Neural cell (in vitro differentiated cells): ENCODE data around the gene GLI3. TPM values are rescaled to one million over a fixed set of nuclear protein-coding genes. Genes with fewer than 3 reads are reported as not detected.

Experiments
- H2AFZ ChIP-seq: fragments of 200-600, 300-800 bp; sonication (generic), shearing (Covaris generic); 2 replicates; pipeline ENCODE4 v1.6.0; 2014; ENCODE audit warnings: low read depth, mild to moderate bottlenecking, antibody characterized with exemption, low read length, moderate library complexity
- H3F3A ChIP-seq: fragments of 200-600 bp; shearing (Covaris generic); 2 replicates; pipeline ENCODE4 v1.6.1; 2016; ENCODE audit warnings: mild to moderate bottlenecking, moderate library complexity, mixed read lengths, antibody characterized with exemption, low read length; ENCODE audit not compliant: insufficient read depth, poor library complexity, severe bottlenecking
- H3K27ac ChIP-seq: fragments of 200-600, 300-800 bp; sonication (generic), shearing (Covaris generic); 2 replicates; pipeline ENCODE4 v1.5.1; 2014; ENCODE audit warnings: mild to moderate bottlenecking, low read length, moderate library complexity
- H3K27me3 ChIP-seq: fragments of 300-800, 200-600 bp; sonication (generic), shearing (Covaris generic); 2 replicates; pipeline ENCODE4 v1.6.0; 2014; ENCODE audit warnings: mild to moderate bottlenecking, low read depth, low read length, moderate library complexity; ENCODE audit not compliant: insufficient read depth
- H3K36me3 ChIP-seq: fragments of 300-800, 200-600 bp; sonication (generic), shearing (Covaris generic); 2 replicates; pipeline ENCODE4 v1.5.1; 2014; ENCODE audit warnings: mild to moderate bottlenecking, antibody characterized with exemption, low read length, moderate library complexity; ENCODE audit not compliant: insufficient read depth
- H3K4me2 ChIP-seq: fragments of 300-800, 200-600 bp; sonication (generic), shearing (Covaris generic); 2 replicates; pipeline ENCODE4 v1.6.0; 2014; ENCODE audit warnings: mild to moderate bottlenecking, low read length
- H3K4me3 ChIP-seq: fragments of 300-800, 200-600 bp; sonication (generic), shearing (Covaris generic); 2 replicates; pipeline ENCODE4 v1.5.1; 2014; ENCODE audit warnings: mild to moderate bottlenecking, low read length, moderate library complexity
- H3K79me2 ChIP-seq: fragments of 200-600 bp; shearing (Covaris generic); replicated peaks from 2 replicates; pipeline ENCODE4 v1.6.0; 2014; ENCODE audit warnings: mild to moderate bottlenecking, low read length, moderate library complexity; ENCODE audit not compliant: insufficient read depth
- H3K9ac ChIP-seq: fragments of 300-800, 200-600 bp; sonication (generic), shearing (Covaris generic); 2 replicates; pipeline ENCODE4 v1.6.1; 2016; ENCODE audit warnings: mild to moderate bottlenecking, low read length, mixed read lengths
- H3K9me2 ChIP-seq: fragments of 200-600 bp; shearing (Covaris generic); 2 replicates; pipeline ENCODE4 v1.6.1; 2016; ENCODE audit warnings: mild to moderate bottlenecking, low read length, mixed read lengths; ENCODE audit not compliant: insufficient read depth
- H3K9me3 ChIP-seq: fragments of 200-600, 300-800 bp; sonication (generic), shearing (Covaris generic); 2 replicates; pipeline ENCODE4 v1.6.1; 2016; ENCODE audit warnings: mild to moderate bottlenecking, mixed run types, low read length, moderate library complexity, mixed read lengths
- H4K20me1 ChIP-seq: fragments of 200-600 bp; shearing (Covaris generic); 2 replicates; pipeline ENCODE4 v1.6.1; 2016; ENCODE audit warnings: mild to moderate bottlenecking, mixed run types; ENCODE audit not compliant: insufficient read depth
- EP300 ChIP-seq: fragments of 450-650 bp; conservative IDR thresholded peaks from 2 replicates; pipeline ENCODE4 v1.6.1; 2014; ENCODE audit warnings: antibody characterized with exemption, mild to moderate bottlenecking, moderate library complexity; ENCODE audit not compliant: poor library complexity, severe bottlenecking
- EZH2 ChIP-seq: fragments of 200-600, 300-800 bp; shearing (Covaris generic), sonication (generic); IDR thresholded peaks from 2 replicates; pipeline ENCODE4 v1.6.1; 2014; ENCODE audit warnings: antibody characterized with exemption, low read length, borderline replicate concordance, mild to moderate bottlenecking; ENCODE audit not compliant: insufficient read depth, poor library complexity, severe bottlenecking
- MXI1 ChIP-seq: fragments of 450-650 bp; conservative IDR thresholded peaks from 2 replicates; pipeline ENCODE4 v1.6.1; 2014; ENCODE audit warnings: antibody characterized with exemption, mild to moderate bottlenecking; ENCODE audit not compliant: poor library complexity, severe bottlenecking
- POLR2AphosphoS5 ChIP-seq: IDR thresholded peaks from 2 replicates; pipeline ENCODE4 v1.6.1; 2012
- RAD21 ChIP-seq: fragments of 450-650 bp; conservative IDR thresholded peaks from 2 replicates; pipeline ENCODE4 v1.6.1; 2014; ENCODE audit warnings: antibody characterized with exemption, mild to moderate bottlenecking, moderate library complexity
- SMC3 ChIP-seq: fragments of 450-650 bp; conservative IDR thresholded peaks from 2 replicates; pipeline ENCODE4 v1.6.1; 2014; ENCODE audit warnings: antibody characterized with exemption, mild to moderate bottlenecking, moderate library complexity; ENCODE audit not compliant: poor library complexity
- TAF1 ChIP-seq: IDR thresholded peaks from 2 replicates; pipeline ENCODE4 v1.6.1; 2012; ENCODE audit warnings: low read depth
- polyA plus RNA-seq: library from polyadenylated mRNA; depleted of rRNA; stranded (reverse); fragments of >200 nt; gene quantifications from 2 replicates; pipeline ENCODE4 v1.2.3, GENCODE V29; 2014
- TF ChIP-seq, protein P1 (sequence below): fragments of 450-650 bp; IDR thresholded peaks from 2 replicates; pipeline ENCODE4 v1.5.1; 2014; ENCODE audit warnings: antibody characterized with exemption, mild to moderate bottlenecking, moderate library complexity; ENCODE audit not compliant: poor library complexity, severe bottlenecking
- TF ChIP-seq, protein P2 (sequence below): IDR thresholded peaks from 2 replicates; pipeline ENCODE4 v1.6.1; 2012; ENCODE audit warnings: borderline replicate concordance

Gene GLI3
- polyA plus RNA-seq, 1 donor from 2014 or later, result 0.19 TPM

DNA sequence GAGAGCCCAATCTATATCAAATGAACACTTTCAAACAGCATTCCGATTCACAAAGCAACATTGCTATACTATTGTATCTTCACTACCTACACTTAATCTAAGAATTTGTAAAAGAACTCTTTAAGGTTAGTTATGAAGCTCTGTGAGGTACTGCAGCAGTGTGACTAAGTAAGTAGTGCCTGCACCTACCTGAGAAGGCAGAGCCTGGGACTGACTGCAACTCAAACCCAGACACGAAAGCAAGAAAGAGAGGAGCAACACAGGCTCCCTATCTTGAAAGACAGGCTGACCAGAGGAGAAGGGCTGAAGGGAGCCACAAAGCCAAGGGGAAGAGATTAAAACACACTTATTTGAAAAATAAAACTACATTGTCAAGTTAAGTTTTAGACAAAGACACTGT lies 160.1 kb downstream of the GLI3 start:
- Histone ChIP-seq H3K9me2 (no peaks in the 10 kb centered on the region), H3K27me3 (no peaks in the 10 kb centered on the region), H3K9ac (no peak overlapping the region), H3F3A (no peaks in the 10 kb centered on the region), H3K36me3 (no peaks in the 10 kb centered on the region), H3K4me3 (no peak overlapping the region), H3K27ac (no peak overlapping the region), H3K9me3 (no peaks in the 10 kb centered on the region), H4K20me1 (no peaks in the 10 kb centered on the region), H3K4me2 (no peak overlapping the region), H3K79me2 (peaks cover 62% of the 10 kb centered on the region), H2AFZ (no peak overlapping the region)
- TF ChIP-seq EZH2 (no peak), POLR2AphosphoS5 (no peak), RAD21 (no peak), SMC3 (no peak), EP300 (no peak), MXI1 (no peak), TAF1 (no peak)
- TF ChIP-seq, protein P1, sequence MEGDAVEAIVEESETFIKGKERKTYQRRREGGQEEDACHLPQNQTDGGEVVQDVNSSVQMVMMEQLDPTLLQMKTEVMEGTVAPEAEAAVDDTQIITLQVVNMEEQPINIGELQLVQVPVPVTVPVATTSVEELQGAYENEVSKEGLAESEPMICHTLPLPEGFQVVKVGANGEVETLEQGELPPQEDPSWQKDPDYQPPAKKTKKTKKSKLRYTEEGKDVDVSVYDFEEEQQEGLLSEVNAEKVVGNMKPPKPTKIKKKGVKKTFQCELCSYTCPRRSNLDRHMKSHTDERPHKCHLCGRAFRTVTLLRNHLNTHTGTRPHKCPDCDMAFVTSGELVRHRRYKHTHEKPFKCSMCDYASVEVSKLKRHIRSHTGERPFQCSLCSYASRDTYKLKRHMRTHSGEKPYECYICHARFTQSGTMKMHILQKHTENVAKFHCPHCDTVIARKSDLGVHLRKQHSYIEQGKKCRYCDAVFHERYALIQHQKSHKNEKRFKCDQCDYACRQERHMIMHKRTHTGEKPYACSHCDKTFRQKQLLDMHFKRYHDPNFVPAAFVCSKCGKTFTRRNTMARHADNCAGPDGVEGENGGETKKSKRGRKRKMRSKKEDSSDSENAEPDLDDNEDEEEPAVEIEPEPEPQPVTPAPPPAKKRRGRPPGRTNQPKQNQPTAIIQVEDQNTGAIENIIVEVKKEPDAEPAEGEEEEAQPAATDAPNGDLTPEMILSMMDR, result no peak
- TF ChIP-seq, protein P2, sequence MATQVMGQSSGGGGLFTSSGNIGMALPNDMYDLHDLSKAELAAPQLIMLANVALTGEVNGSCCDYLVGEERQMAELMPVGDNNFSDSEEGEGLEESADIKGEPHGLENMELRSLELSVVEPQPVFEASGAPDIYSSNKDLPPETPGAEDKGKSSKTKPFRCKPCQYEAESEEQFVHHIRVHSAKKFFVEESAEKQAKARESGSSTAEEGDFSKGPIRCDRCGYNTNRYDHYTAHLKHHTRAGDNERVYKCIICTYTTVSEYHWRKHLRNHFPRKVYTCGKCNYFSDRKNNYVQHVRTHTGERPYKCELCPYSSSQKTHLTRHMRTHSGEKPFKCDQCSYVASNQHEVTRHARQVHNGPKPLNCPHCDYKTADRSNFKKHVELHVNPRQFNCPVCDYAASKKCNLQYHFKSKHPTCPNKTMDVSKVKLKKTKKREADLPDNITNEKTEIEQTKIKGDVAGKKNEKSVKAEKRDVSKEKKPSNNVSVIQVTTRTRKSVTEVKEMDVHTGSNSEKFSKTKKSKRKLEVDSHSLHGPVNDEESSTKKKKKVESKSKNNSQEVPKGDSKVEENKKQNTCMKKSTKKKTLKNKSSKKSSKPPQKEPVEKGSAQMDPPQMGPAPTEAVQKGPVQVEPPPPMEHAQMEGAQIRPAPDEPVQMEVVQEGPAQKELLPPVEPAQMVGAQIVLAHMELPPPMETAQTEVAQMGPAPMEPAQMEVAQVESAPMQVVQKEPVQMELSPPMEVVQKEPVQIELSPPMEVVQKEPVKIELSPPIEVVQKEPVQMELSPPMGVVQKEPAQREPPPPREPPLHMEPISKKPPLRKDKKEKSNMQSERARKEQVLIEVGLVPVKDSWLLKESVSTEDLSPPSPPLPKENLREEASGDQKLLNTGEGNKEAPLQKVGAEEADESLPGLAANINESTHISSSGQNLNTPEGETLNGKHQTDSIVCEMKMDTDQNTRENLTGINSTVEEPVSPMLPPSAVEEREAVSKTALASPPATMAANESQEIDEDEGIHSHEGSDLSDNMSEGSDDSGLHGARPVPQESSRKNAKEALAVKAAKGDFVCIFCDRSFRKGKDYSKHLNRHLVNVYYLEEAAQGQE, result no peak

DNA sequence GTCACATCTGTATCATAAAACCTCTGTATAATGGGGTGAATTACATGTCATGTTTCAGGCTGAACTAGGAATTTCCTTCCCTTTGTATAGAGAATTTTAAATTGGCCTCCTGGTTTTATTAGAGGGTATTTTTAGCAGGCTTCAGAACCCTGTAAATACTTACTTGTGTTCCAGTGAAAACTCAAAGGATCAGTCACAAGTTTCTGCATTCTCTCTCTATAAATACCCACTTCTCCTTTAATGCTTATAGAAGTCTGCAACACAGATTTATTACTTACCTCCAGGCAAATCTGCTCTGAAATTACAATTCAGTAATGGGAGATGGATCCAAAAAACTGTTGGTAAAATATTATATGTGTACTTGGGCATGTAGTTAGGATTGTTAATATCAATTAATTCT lies 161.6 kb downstream of the GLI3 start:
- Histone ChIP-seq H3K27me3 (no peaks in the 10 kb centered on the region), H3K27ac (no peak overlapping the region), H4K20me1 (no peaks in the 10 kb centered on the region), H3K9me2 (no peaks in the 10 kb centered on the region), H3K9me3 (no peaks in the 10 kb centered on the region), H3K4me2 (no peak overlapping the region), H3K36me3 (no peaks in the 10 kb centered on the region), H3K4me3 (no peak overlapping the region), H3K79me2 (peaks cover 71% of the 10 kb centered on the region), H3K9ac (no peak overlapping the region), H3F3A (no peaks in the 10 kb centered on the region), H2AFZ (no peak overlapping the region)
- TF ChIP-seq TAF1 (no peak), EP300 (no peak), SMC3 (no peak), RAD21 (no peak), MXI1 (no peak), EZH2 (no peak), POLR2AphosphoS5 (no peak)
- TF ChIP-seq, protein P2, result no peak
- TF ChIP-seq, protein P1, result no peak
